ENCODE results near the gene FAM168A. TPM values are rescaled to one million over a fixed set of nuclear protein-coding genes. Genes with fewer than 3 reads are reported as not detected.

Gene FAM168A
- total RNA-seq, 1 donor from 2014 or later, result 52.2 TPM

DNA sequence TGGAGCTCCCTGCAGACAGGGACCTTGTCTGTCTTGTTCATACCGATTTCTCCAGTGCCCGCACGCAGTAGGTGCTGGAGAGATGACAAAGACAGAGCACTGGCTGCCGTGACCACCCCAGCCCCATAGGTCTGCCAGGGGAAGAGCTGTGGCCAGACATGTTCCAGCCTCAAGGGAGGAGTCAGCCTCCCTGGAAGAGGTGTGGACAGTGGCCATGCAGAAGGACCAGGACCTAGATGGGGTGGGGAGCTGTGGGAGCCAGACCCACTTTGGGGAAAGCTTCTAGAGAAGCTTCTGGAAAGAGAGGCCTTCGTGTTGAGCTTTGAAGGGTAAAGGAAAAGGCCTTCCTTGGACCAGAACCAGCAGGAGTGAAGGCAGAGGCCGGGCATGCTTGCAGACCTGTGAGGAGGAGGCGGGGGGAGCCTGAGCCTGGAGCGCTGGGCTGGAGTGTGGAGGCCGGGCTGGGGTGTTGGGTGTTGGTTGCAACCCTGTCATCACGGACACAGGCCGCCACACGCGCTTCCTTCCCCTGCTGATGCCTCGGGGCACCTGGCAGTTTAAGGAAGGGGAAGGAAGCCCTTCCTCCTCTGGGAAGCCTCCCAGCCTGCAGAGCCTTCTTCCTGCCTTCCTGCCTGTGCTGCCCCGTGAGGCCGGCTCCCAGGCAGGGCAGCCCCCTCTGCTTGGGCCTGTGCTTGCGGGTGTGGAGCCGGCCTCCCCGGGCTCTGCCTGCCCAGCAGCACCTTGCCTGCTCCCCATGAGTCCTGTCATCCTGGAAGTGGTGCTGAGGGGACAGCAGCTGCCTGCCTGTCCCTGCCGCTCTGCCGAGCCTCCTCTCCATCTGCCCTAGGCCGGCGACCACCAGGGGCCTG, 209.4 kb downstream of the FAM168A start:
- Mint-ChIP-seq H3K27me3 (ENCODE audit: unreplicated experiment) (no peaks in the 10 kb centered on the region), H3K9me3 (ENCODE audit: unreplicated experiment) (no peaks in the 10 kb centered on the region), H3K4me3 (ENCODE audit: unreplicated experiment) (peak overlapping the region; percentile 50), H3K36me3 (ENCODE audit: unreplicated experiment) (no peaks in the 10 kb centered on the region), H3K27ac (ENCODE audit: unreplicated experiment) (peak overlapping the region; percentile 70), H3K4me1 (ENCODE audit: unreplicated experiment) (peaks cover 65% of the 10 kb centered on the region)
- no peak for DNase-seq (ENCODE audit: extremely low spot score, unreplicated experiment)
- TF ChIP-seq, protein P1, sequence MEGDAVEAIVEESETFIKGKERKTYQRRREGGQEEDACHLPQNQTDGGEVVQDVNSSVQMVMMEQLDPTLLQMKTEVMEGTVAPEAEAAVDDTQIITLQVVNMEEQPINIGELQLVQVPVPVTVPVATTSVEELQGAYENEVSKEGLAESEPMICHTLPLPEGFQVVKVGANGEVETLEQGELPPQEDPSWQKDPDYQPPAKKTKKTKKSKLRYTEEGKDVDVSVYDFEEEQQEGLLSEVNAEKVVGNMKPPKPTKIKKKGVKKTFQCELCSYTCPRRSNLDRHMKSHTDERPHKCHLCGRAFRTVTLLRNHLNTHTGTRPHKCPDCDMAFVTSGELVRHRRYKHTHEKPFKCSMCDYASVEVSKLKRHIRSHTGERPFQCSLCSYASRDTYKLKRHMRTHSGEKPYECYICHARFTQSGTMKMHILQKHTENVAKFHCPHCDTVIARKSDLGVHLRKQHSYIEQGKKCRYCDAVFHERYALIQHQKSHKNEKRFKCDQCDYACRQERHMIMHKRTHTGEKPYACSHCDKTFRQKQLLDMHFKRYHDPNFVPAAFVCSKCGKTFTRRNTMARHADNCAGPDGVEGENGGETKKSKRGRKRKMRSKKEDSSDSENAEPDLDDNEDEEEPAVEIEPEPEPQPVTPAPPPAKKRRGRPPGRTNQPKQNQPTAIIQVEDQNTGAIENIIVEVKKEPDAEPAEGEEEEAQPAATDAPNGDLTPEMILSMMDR (IDR thresholded peaks at IDR 0.05), result no peak

DNA sequence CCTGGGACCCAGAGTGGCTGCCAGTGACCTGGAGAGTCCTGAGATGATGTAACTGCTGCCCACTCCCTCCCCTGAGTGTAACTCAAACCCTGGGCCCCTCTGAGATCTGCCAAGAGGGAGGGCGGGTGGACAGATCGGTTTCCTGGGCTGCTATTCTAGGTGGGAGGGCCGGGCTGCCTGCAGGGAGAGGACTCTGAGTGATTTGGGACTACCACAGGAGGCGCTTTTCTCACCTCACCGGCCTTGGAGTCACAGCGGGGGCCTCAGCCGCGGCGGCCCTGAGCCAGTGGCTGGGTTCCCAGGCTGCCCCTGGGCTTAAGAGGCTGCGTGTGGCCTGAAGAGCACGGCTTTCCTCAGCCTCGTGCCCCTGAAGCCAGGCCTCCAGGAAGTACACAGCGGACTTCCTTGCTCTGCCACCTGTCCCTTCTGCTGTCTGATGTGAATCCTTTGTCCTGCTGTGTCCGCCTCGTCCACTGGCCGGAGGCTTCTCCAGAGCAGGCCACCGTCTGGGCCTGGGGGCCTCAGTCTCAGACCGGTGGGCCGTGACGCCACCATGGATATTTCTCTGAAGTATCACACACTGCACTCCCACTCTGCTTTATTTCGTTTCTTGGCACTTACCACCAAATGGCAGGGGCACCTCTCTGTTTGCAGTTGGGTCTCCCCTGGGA, 210.2 kb downstream of the FAM168A start:
- peaks cover 69% of the 10 kb centered on the region for H3K4me1 Mint-ChIP-seq (ENCODE audit: unreplicated experiment)
- DNase-seq (ENCODE audit: extremely low spot score, unreplicated experiment), result no peak

DNA sequence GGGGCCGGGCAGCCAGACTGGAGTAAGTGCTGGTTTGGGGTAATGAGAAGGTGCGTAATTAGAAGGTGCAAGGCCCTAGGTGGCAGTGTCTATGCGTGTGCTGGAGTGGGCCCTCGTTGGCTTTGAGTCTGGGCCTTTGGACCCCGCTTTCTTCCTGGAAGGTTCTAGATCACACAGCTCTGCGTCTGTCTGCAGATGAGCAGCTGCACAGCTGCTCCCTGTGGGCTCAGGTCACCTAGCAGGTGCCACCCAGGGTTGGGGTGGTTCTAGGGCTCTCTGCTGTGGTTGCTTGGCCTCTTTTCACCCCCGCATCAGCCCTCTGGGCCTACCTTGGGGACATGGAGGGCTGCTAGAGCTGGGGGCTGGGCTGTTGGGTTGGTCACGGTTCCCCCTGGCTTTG, 211.4 kb downstream of the FAM168A start:
- H3K4me3 Mint-ChIP-seq (ENCODE audit: unreplicated experiment), result no peak overlapping the region
- H3K27me3 Mint-ChIP-seq (ENCODE audit: unreplicated experiment), result no peaks in the 10 kb centered on the region
- DNase-seq (ENCODE audit: extremely low spot score, unreplicated experiment), result no peak
- H3K9me3 Mint-ChIP-seq (ENCODE audit: unreplicated experiment), result no peaks in the 10 kb centered on the region
- peaks cover 69% of the 10 kb centered on the region for H3K4me1 Mint-ChIP-seq (ENCODE audit: unreplicated experiment)
- TF ChIP-seq, protein P1 (IDR thresholded peaks at IDR 0.05), result no peak
- H3K36me3 Mint-ChIP-seq (ENCODE audit: unreplicated experiment), result no peaks in the 10 kb centered on the region
- peak overlapping the region; percentile 70 for H3K27ac Mint-ChIP-seq (ENCODE audit: unreplicated experiment)

More for the DNA sequence above, 210.2 kb downstream of the FAM168A start:
- no peaks in the 10 kb centered on the region for H3K27me3 Mint-ChIP-seq (ENCODE audit: unreplicated experiment)
- H3K27ac Mint-ChIP-seq (ENCODE audit: unreplicated experiment), result peak overlapping the region; percentile 70
- no peaks in the 10 kb centered on the region for H3K36me3 Mint-ChIP-seq (ENCODE audit: unreplicated experiment)
- no peaks in the 10 kb centered on the region for H3K9me3 Mint-ChIP-seq (ENCODE audit: unreplicated experiment)
- TF ChIP-seq, protein P1 (IDR thresholded peaks at IDR 0.05), result no peak
- no peak overlapping the region for H3K4me3 Mint-ChIP-seq (ENCODE audit: unreplicated experiment)

DNA sequence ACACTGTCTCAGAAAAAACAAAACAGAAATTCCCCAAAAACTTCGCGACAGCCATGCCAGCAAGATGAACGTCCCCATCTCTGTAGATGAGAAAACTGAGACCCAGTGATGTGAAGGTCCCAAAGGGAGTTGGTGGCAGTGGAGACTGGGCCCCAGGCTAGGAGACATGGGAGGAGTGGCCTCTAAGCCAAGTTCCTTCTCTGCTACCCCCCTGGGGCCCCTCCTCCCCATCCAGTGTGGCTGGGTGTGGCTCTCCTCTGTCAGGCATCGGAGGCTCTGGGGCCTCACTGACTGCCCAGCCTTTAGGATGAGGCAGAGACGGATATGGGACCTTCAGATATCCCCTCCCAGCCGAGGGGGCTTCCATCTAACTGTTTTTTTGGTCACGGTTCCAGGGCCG, 211.9 kb downstream of the FAM168A start:
- TF ChIP-seq, protein P1 (IDR thresholded peaks at IDR 0.05), result no peak
- no peaks in the 10 kb centered on the region for H3K36me3 Mint-ChIP-seq (ENCODE audit: unreplicated experiment)
- DNase-seq (ENCODE audit: extremely low spot score, unreplicated experiment), result no peak
- no peaks in the 10 kb centered on the region for H3K9me3 Mint-ChIP-seq (ENCODE audit: unreplicated experiment)
- peaks cover 72% of the 10 kb centered on the region for H3K4me1 Mint-ChIP-seq (ENCODE audit: unreplicated experiment)
- peak overlapping the region; percentile 65 for H3K27ac Mint-ChIP-seq (ENCODE audit: unreplicated experiment)
- H3K4me3 Mint-ChIP-seq (ENCODE audit: unreplicated experiment), result no peak overlapping the region
- no peaks in the 10 kb centered on the region for H3K27me3 Mint-ChIP-seq (ENCODE audit: unreplicated experiment)

All from osteocyte (in vitro differentiated cells).